HEK293 (cell line): ENCODE data around the gene TLCD2.

Source experiments
- BCL11B ChIP-seq: fragments of 450-650 bp; formaldehyde crosslinking; IDR thresholded peaks from 2 replicates; pipeline ENCODE4 v1.5.1; 2016; ENCODE audit warnings: low read depth, missing biosample characterization, missing genetic modification characterization
- BCL6B ChIP-seq: fragments of 450-650 bp; formaldehyde crosslinking; IDR thresholded peaks from 2 replicates; pipeline ENCODE4 v1.5.1; 2017; ENCODE audit warnings: missing biosample characterization, missing genetic modification characterization
- ELK4 ChIP-seq: IDR thresholded peaks from 2 replicates; pipeline ENCODE4 v1.6.1; 2011; ENCODE audit warnings: mild to moderate bottlenecking, low read depth, low read length, borderline replicate concordance
- GLI4 ChIP-seq: fragments of 450-650 bp; formaldehyde crosslinking; IDR thresholded peaks from 2 replicates; pipeline ENCODE4 v1.5.1; 2016; ENCODE audit warnings: missing biosample characterization, missing genetic modification characterization
- HIC1 ChIP-seq: fragments of 450-650 bp; formaldehyde crosslinking; IDR thresholded peaks from 2 replicates; pipeline ENCODE4 v1.5.1; 2016; ENCODE audit warnings: missing biosample characterization, missing genetic modification characterization
- KLF10 ChIP-seq: fragments of 450-650 bp; IDR thresholded peaks from 2 replicates; pipeline ENCODE4 v1.5.1; 2018; ENCODE audit warnings: missing biosample characterization, mild to moderate bottlenecking, missing genetic modification characterization
- KLF8 ChIP-seq: fragments of 450-650 bp; formaldehyde crosslinking; IDR thresholded peaks from 2 replicates; pipeline ENCODE4 v1.5.1; 2016; ENCODE audit warnings: missing biosample characterization, missing genetic modification characterization
- PRDM1 ChIP-seq: fragments of 450-650 bp; formaldehyde crosslinking; IDR thresholded peaks from 2 replicates; pipeline ENCODE4; 2016; ENCODE audit warnings: missing biosample characterization, missing genetic modification characterization
- PRDM6 ChIP-seq: fragments of 450-650 bp; formaldehyde crosslinking; IDR thresholded peaks from 2 replicates; pipeline ENCODE4 v1.5.1; 2017; ENCODE audit warnings: missing biosample characterization, missing genetic modification characterization
- RBAK ChIP-seq: fragments of 450-650 bp; formaldehyde crosslinking; IDR thresholded peaks from 2 replicates; pipeline ENCODE4 v1.5.1; 2016; ENCODE audit warnings: missing biosample characterization, missing genetic modification characterization
- SALL2 ChIP-seq: fragments of 450-650 bp; formaldehyde crosslinking; IDR thresholded peaks from 2 replicates; pipeline ENCODE4 v1.5.0; 2017; ENCODE audit warnings: missing biosample characterization, mild to moderate bottlenecking, missing genetic modification characterization, borderline replicate concordance
- TRIM28 ChIP-seq: IDR thresholded peaks from 2 replicates; pipeline ENCODE4 v1.6.1; 2011; ENCODE audit warnings: low read length, control low read depth, borderline replicate concordance
- WT1 ChIP-seq: fragments of 450-650 bp; formaldehyde crosslinking; IDR thresholded peaks from 2 replicates; pipeline ENCODE4 v1.5.1; 2016; ENCODE audit warnings: missing biosample characterization, missing genetic modification characterization
- ZBTB1 ChIP-seq: fragments of 450-650 bp; formaldehyde crosslinking; IDR thresholded peaks from 2 replicates; pipeline ENCODE4 v1.5.1; 2016; ENCODE audit warnings: missing biosample characterization, missing genetic modification characterization
- ZBTB10 ChIP-seq: fragments of 450-650 bp; formaldehyde crosslinking; IDR thresholded peaks from 2 replicates; pipeline ENCODE4 v1.5.1; 2016; ENCODE audit warnings: missing biosample characterization, missing genetic modification characterization
- ZBTB48 ChIP-seq: fragments of 450-650 bp; formaldehyde crosslinking; IDR thresholded peaks from 2 replicates; pipeline ENCODE4 v1.5.1; 2016; ENCODE audit warnings: missing biosample characterization, missing genetic modification characterization
- ZBTB8A ChIP-seq: fragments of 450-650 bp; formaldehyde crosslinking; IDR thresholded peaks from 2 replicates; pipeline ENCODE4 v1.5.1; 2016; ENCODE audit warnings: missing biosample characterization, missing genetic modification characterization
- ZNF146 ChIP-seq: fragments of 450-650 bp; formaldehyde crosslinking; IDR thresholded peaks from 2 replicates; pipeline ENCODE4 v1.5.1; 2016; ENCODE audit warnings: missing biosample characterization, missing genetic modification characterization
- ZNF169 ChIP-seq: fragments of 450-650 bp; formaldehyde crosslinking; IDR thresholded peaks from 2 replicates; pipeline ENCODE4 v1.5.1; 2016; ENCODE audit warnings: missing biosample characterization, missing genetic modification characterization
- ZNF174 ChIP-seq: fragments of 450-650 bp; formaldehyde crosslinking; IDR thresholded peaks from 2 replicates; pipeline ENCODE4 v1.5.0; 2017; ENCODE audit warnings: missing biosample characterization, mild to moderate bottlenecking, missing genetic modification characterization
- ZNF2 ChIP-seq: fragments of 450-650 bp; formaldehyde crosslinking; IDR thresholded peaks from 2 replicates; pipeline ENCODE4 v1.5.1; 2016; ENCODE audit warnings: missing biosample characterization, missing genetic modification characterization
- ZNF211 ChIP-seq: fragments of 450-650 bp; formaldehyde crosslinking; IDR thresholded peaks from 2 replicates; pipeline ENCODE4 v1.5.1; 2016; ENCODE audit warnings: low read depth, missing biosample characterization, missing genetic modification characterization
- ZNF223 ChIP-seq: fragments of 450-650 bp; formaldehyde crosslinking; IDR thresholded peaks from 2 replicates; pipeline ENCODE4 v1.5.1; 2016; ENCODE audit warnings: missing biosample characterization, missing genetic modification characterization
- ZNF335 ChIP-seq: fragments of 450-650 bp; formaldehyde crosslinking; conservative IDR thresholded peaks from 2 replicates; pipeline ENCODE4 v1.5.1; 2016; ENCODE audit warnings: missing biosample characterization, missing genetic modification characterization
- ZNF433 ChIP-seq: fragments of 450-650 bp; formaldehyde crosslinking; IDR thresholded peaks from 2 replicates; pipeline ENCODE4 v1.5.1; 2016; ENCODE audit warnings: missing biosample characterization, missing genetic modification characterization, low read depth
- ZNF549 ChIP-seq: fragments of 450-650 bp; IDR thresholded peaks from 2 replicates; pipeline ENCODE4 v1.5.1; 2018; ENCODE audit warnings: missing biosample characterization, missing genetic modification characterization, mild to moderate bottlenecking, inconsistent platforms, moderate library complexity
- ZNF555 ChIP-seq: fragments of 450-650 bp; formaldehyde crosslinking; conservative IDR thresholded peaks from 2 replicates; pipeline ENCODE4 v1.5.1; 2017; ENCODE audit warnings: missing biosample characterization, mild to moderate bottlenecking, missing genetic modification characterization, inconsistent platforms
- ZNF600 ChIP-seq: fragments of 450-650 bp; formaldehyde crosslinking; IDR thresholded peaks from 2 replicates; pipeline ENCODE4 v1.5.1; 2016; ENCODE audit warnings: missing biosample characterization, missing genetic modification characterization
- ZNF621 ChIP-seq: fragments of 450-650 bp; formaldehyde crosslinking; IDR thresholded peaks from 2 replicates; pipeline ENCODE4 v1.5.1; 2017; ENCODE audit warnings: missing biosample characterization, missing genetic modification characterization
- ZNF654 ChIP-seq: fragments of 450-650 bp; formaldehyde crosslinking; IDR thresholded peaks from 2 replicates; pipeline ENCODE4 v1.5.1; 2016; ENCODE audit warnings: low read depth, missing biosample characterization, missing genetic modification characterization
- ZNF658 ChIP-seq: fragments of 450-650 bp; formaldehyde crosslinking; IDR thresholded peaks from 2 replicates; pipeline ENCODE4; 2016; ENCODE audit warnings: missing biosample characterization, missing genetic modification characterization
- ZNF677 ChIP-seq: fragments of 450-650 bp; IDR thresholded peaks from 2 replicates; pipeline ENCODE4 v1.5.0; 2018; ENCODE audit warnings: missing biosample characterization, mild to moderate bottlenecking, missing genetic modification characterization, moderate library complexity

TLCD2 gene

GRCh38 chr17:1709971-1710806 lies at the start of gene TLCD2 (continued):
- TF ChIP-seq ZNF549 (tag by site-specific recombination) (no peak), ELK4 (no peak), ZBTB8A (tag by site-specific recombination) (peak; percentile 37; the same call in 1 of the 2 replicates), ZNF433 (tag by site-specific recombination) (no peak), SALL2 (tag by site-specific recombination) (no peak), ZBTB48 (tag by site-specific recombination) (0 out of 2 replicates have a peak, but pooled peaks have one; percentile 30), BCL11B (tag by site-specific recombination) (no peak), ZNF658 (tag by site-specific recombination) (no peak), PRDM1 (tag by site-specific recombination) (no peak), ZNF174 (tag by site-specific recombination) (no peak), ZBTB10 (tag by site-specific recombination) (0 out of 2 replicates have a peak, but pooled peaks have one; percentile 43), RBAK (tag by site-specific recombination) (no peak), TRIM28 (no peak), GLI4 (tag by site-specific recombination) (no peak), HIC1 (no peak), ZNF621 (tag by site-specific recombination) (no peak), ZNF600 (tag by site-specific recombination) (no peak), KLF10 (tag by site-specific recombination) (peak; percentile 70; the same call in 1 of the 2 replicates), ZNF335 (tag by site-specific recombination) (peak; percentile 58), ZBTB1 (tag by site-specific recombination) (no peak), ZNF223 (tag by site-specific recombination) (no peak), ZNF169 (tag by site-specific recombination) (0 out of 2 replicates have a peak, but pooled peaks have one; percentile 21), PRDM6 (tag by site-specific recombination) (no peak), WT1 (no peak), KLF8 (peak; percentile 59; the same call in 1 of the 2 replicates), ZNF146 (tag by site-specific recombination) (no peak; the same call in 1 of the 2 replicates), ZNF654 (tag by site-specific recombination) (no peak), ZNF677 (0 out of 2 replicates have a peak, but pooled peaks have one; percentile 14), ZNF2 (tag by site-specific recombination) (no peak), BCL6B (tag by site-specific recombination) (no peak), ZNF555 (tag by site-specific recombination) (no peak), ZNF211 (tag by site-specific recombination) (no peak)
